HG03457 (cell line): ENCODE data around the gene OR1S2.
"Not testable (repeated sequence)": the region's sequence is repeated elsewhere in the genome, so short reads cannot be mapped to it uniquely, and the experiment has no call there.

Source experiments
- ATAC-seq: cut with Tn5 transposase; IDR thresholded peaks from one replicate; pipeline ENCODE4 v1.9.1; 2021; ENCODE audit warnings: moderate number of reproducible peaks; ENCODE audit not compliant: unreplicated experiment

OR1S2 gene, protein sequence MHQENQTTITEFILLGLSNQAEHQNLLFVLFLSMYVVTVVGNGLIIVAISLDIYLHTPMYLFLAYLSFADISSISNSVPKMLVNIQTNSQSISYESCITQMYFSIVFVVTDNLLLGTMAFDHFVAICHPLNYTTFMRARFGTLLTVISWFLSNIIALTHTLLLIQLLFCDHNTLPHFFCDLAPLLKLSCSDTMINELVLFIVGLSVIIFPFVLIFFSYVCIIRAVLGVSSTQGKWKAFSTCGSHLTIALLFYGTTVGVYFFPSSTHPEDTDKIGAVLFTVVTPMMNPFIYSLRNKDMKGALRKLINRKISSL

DNA sequence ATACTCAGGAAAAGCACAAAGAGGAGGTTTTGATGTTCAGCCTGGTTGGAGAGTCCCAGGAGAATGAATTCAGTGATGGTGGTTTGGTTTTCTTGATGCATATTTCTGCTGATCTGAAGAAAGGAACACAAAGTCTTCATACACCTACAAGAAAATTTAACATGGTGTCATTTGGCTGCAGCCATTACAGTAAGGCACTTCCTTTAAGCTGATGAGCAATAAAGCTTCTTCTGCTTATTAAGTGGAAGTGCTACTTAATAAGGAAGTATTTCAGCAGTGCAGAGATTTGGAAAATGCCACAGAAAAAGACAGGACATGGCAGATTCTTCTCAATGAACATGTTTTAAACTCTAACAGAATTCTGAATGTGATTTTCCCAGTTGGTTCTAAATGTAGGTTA lies at the start of gene OR1S2:
Gene OR1S2 (minus strand): TSS at position 101 of the 400 bp plus-strand sequence. CDS start 0 bp downstream, at position 101.
- no peak for ATAC-seq

- ATAC-seq, result no peak
Observed at GRCh38 chr11:58243954-58244353, 40.0 kb upstream of the OR1S2 start.

DNA sequence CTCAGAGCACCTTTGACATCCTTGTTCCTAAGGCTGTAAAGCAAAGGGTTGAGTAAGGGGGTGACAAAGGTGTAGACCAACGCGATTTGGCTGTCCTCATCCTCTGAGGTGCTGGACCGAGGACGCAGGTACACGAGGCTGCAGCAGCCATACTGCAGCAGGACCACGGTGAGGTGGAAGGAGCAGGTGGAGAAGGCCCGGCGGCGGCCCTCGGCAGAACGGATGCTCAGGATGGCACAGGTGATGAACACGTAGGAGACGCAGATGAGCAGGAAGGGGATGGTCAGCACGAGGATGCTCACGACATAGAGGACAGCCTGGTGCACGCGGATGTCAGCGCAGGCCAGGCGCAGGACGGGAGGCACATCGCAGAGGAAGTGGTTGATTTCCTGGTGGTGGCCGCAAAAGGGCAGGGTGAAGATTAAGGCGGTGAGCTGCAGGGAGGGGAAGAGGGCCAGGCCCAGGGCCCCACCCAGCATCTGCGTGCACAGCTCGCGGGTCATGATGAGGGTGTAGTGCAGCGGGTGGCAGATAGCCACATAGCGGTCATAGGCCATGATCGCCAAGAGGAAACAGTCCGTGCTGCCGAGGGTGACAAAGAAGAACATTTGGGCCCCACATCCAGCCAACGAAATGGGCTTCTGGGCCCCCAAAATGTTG lies 24.1 kb upstream of the OR1S2 start:
- ATAC-seq, result no peak

DNA sequence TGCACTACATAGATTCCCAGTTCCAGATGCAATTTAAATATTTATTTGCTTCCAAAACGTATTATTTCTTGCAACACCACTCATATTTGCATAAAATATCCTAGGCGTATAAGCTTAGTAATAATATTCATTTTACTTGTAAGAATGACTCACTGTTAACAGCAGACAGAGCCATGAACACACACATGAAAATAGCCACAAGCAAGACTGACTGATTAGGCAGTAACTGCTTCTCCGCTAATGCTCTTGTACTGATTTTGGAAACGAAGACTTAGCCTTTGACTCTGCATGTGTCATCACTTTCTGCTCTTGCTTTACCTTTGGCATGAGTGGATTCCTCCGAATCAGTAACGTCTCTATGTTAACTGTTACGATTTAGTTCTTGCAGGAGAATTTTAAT lies 18.8 kb upstream of the OR1S2 start:
- ATAC-seq, result no peak

- no peak for ATAC-seq
Observed at GRCh38 chr11:58216476-58216875, 12.5 kb upstream of the OR1S2 start.

GRCh38 chr11:58212420-58212819 lies 8.5 kb upstream of the OR1S2 start, which contains the start of gene OR1S1:
Gene OR1S1 (plus strand): TSS chr11:58212720.
- ATAC-seq, result not testable (repeated sequence)

DNA sequence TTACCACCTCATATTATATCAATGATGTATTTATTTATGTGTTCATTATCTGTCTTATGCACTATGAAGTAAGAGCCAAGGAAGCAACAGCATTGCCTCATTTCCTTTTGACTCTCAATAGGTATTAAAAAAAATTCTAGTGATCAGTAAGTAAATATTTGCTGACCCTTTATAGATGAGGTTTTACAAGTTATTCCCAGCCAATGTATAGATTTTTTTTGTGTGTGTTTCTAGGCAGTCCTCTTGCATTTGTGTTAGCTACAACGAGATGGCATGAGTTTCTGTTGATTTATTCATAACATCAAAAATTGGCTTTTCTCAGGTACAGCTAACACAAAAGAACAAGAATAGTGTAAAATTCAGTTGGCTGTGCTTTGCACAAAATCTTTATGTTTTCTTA lies 4.7 kb downstream of the OR1S2 start:
- ATAC-seq, result no peak

GRCh38 chr11:58195939-58196338 lies 8.0 kb downstream of the OR1S2 start:
- no peak for ATAC-seq

- no peak for ATAC-seq
Observed at GRCh38 chr11:58193391-58193790, 10.6 kb downstream of the OR1S2 start.

DNA sequence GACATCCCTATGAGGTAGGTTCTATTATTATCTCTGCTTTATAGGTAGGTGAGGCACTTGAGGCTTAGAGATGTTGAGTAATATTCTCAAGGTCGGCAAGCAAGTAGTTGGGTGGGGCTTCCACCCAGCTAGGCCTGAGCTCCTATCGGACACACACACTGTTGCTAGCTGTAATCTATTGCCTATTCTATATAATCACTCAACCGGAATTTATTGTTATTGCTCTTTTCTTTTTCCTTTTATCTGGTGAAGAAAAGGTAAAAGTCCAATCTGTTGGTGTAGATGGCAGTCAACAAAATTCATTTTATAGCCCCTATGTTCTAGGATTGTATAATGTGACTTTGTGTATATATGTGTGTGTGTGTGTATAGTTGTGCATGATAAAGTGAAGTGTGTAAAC lies 11.7 kb downstream of the OR1S2 start:
- no peak for ATAC-seq

DNA sequence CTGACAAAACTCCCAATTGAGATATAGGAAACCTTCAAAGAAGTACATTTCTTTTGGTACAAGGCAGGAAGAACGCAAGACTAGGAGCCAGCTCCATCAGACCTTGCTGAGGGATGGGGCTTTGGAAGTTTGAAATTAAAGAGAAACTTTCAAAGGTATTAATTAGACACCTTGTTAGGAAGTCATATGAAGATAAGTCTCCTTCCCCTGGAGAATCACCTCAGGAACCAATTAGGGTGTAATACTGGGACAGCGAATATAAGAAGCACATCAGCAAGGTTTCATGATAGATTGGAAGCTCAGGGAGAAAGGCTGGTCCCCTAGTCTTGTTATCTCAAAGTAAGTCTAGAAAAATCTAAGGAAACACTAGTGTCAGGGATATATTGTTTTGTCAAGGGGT lies 15.2 kb downstream of the OR1S2 start, which contains the start of gene OR9Q2:
Gene OR9Q2 (plus strand): TSS at position 301 of the 400 bp plus-strand sequence. CDS start 1,421 bp downstream, outside the sequence.
- no peak for ATAC-seq

GRCh38 chr11:58186938-58187337 lies 17.0 kb downstream of the OR1S2 start:
- ATAC-seq, result no peak

- no peak for ATAC-seq
Observed at GRCh38 chr11:58179648-58180047, 24.3 kb downstream of the OR1S2 start.

GRCh38 chr11:58178444-58178843 lies 25.5 kb downstream of the OR1S2 start:
- no peak for ATAC-seq

DNA sequence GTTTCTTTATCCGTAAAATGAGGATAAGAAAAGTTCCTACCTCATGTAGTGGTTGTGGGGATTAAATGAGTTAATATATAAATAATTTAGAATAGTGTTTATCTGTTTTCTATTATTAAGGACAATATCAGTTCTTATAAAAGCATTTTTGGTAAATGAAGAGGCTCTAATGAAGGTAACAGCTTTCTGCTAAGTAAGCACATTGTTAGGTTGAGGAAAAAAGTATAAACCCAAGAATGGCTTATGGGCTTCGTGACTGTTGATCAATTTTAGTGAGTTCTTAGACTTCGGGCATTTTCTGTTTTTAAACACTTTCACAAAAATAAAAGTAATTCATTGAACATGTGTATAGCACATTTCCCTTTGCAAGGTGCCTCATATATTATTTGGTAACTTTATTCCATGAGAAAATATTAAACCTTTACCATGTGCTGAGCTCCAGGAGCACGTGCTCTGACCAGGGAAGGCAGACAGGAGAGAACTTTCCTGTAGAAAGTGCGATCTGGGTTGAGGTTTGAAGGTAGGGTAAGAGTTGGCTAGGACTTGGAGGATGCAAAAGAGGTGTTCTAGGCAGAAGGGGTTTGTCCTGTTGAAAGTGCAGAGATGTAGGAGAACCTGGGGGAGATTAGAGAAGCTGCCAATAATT lies 26.4 kb downstream of the OR1S2 start:
- no peak for ATAC-seq

DNA sequence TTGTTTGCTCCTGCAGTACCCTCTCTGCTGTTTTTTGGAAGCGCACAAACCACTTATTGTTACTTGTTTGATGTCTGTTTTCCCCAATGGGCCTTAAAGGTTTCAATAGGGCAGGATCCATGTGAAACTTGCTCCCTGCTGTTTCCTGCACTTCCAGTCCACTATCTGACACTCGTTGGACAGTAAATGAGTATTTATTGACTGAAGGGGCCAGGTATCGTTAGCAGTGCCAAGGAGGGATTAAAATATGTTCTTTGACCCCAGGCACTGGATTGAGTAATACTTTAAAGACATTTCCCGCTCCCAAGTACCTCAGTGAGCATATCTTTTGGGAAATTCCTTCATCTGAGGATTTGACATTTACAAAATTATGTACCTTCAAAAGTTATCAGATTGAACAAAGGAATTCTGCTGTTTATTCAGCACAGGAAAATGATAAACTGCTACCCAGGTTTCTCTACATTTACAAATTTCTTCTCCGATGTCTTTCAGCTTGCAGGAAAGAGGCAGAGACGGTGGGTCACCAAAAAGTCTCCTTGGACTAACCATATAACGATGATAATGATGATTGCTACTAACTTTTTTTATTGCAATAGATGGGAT lies 38.3 kb downstream of the OR1S2 start:
- ATAC-seq, result no peak

GRCh38 chr11:58164990-58165389 lies 39.0 kb downstream of the OR1S2 start:
- ATAC-seq, result no peak

DNA sequence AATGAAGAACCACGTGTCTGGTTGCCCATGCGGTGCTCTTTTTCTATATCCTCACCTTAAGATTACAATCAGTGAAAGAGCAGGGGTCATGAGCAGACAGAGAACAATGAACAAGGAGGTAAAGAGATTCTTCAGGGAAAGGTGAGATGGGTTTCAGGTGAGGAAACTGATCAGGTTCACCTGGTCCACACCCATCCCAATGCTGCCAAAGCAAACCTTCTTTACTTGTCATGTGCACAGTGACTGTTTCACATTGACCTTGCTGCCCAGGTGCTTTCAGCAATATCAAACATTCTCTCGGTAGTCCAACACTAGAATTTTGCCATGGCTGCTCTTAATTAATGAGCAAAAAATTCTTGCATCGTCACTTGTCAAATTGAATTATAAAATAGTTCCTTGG lies 39.6 kb downstream of the OR1S2 start:
- no peak for ATAC-seq
